GM12865 (cell line): Measurements from ENCODE around the gene ZBTB8OS.
"Not testable (repeated sequence)": the region's sequence is repeated elsewhere in the genome, so short reads cannot be mapped to it uniquely, and the experiment has no call there.

Source experiments
- DNase-seq: peaks from one replicate; pipeline ENCODE4 v3.0.0; 2010; ENCODE audit warnings: low read depth
- H3K4me3 ChIP-seq: 2 replicates; pipeline ENCODE4 v1.5.1; 2011; ENCODE audit warnings: mild to moderate bottlenecking, low read depth, low read length, control low read depth
- CTCF ChIP-seq: IDR thresholded peaks from 2 replicates; pipeline ENCODE4 v1.5.1; 2011; ENCODE audit warnings: low read length, control low read depth, low read depth, inconsistent platforms; ENCODE audit not compliant: insufficient read depth; ENCODE audit errors: missing control alignments

Gene ZBTB8OS

GRCh38 chr1:32647308-32648134 is 2.8 kb downstream of the ZBTB8OS start:
- no peak for TF ChIP-seq CTCF
- DNase-seq, result peak; percentile 32
- H3K4me3 ChIP-seq, result peak overlapping the region; percentile 96

- TF ChIP-seq CTCF, result no peak
- no peak for DNase-seq
- no peak overlapping the region for H3K4me3 ChIP-seq
These were observed 5.9 kb downstream of the ZBTB8OS start for GRCh38 chr1:32644426-32644825.

- H3K4me3 ChIP-seq, DNase-seq: not testable (repeated sequence)
These were observed 8.0 kb downstream of the ZBTB8OS start for GRCh38 chr1:32642292-32642827.

- no peak for DNase-seq
- TF ChIP-seq CTCF, result no peak
These were observed 10.8 kb downstream of the ZBTB8OS start for GRCh38 chr1:32639489-32640075.

GRCh38 chr1:32636914-32637645 is 13.3 kb downstream of the ZBTB8OS start:
- TF ChIP-seq CTCF, result no peak
- DNase-seq, result no peak
- H3K4me3 ChIP-seq, result no peak overlapping the region

More at GRCh38 chr1:32639489-32640075, 10.8 kb downstream of the ZBTB8OS start:
- no peak overlapping the region for H3K4me3 ChIP-seq

GRCh38 chr1:32635508-32636277 is 14.7 kb downstream of the ZBTB8OS start:
- no peak for DNase-seq
- TF ChIP-seq CTCF, result no peak
- H3K4me3 ChIP-seq, result no peak overlapping the region
